Pulmonary artery endothelial cell (primary cell): Measurements from ENCODE around the gene VSTM1. TPM values are rescaled to one million over a fixed set of nuclear protein-coding genes. Genes with fewer than 3 reads are reported as not detected.

Source experiments
- DNase-seq: peaks from one replicate; pipeline ENCODE4 v3.0.0-alpha.2; 2011; ENCODE audit warnings: low read depth, low spot score
- total RNA-seq: library from RNA; depleted of rRNA; stranded (reverse); fragments of >200 nt; gene quantifications from 2 replicates; pipeline ENCODE4 v1.2.3, GENCODE V29; 2014

Gene VSTM1
- total RNA-seq, 1 donor from 2014 or later, result not detected

- no peak for DNase-seq
These were observed 49.8 kb downstream of the VSTM1 start for GRCh38 chr19:54013866-54014265.

- no peak for DNase-seq
These were observed 52.0 kb downstream of the VSTM1 start for GRCh38 chr19:54011507-54012211.

GRCh38 chr19:54010474-54010873 is 53.2 kb downstream of the VSTM1 start:
- no peak for DNase-seq

GRCh38 chr19:54009440-54009839 is 54.3 kb downstream of the VSTM1 start:
- no peak for DNase-seq

- DNase-seq, result no peak
These were observed 61.0 kb downstream of the VSTM1 start for GRCh38 chr19:54002495-54003315.

- DNase-seq, result no peak
These were observed 62.2 kb downstream of the VSTM1 start for GRCh38 chr19:54001496-54001895.

- DNase-seq, result no peak
These were observed 64.0 kb downstream of the VSTM1 start for GRCh38 chr19:53999694-54000093.

GRCh38 chr19:53998223-53998622 is 65.5 kb downstream of the VSTM1 start:
- no peak for DNase-seq

- DNase-seq, result no peak
These were observed 68.9 kb downstream of the VSTM1 start for GRCh38 chr19:53994811-53995210.

GRCh38 chr19:53993448-53993847 is 70.2 kb downstream of the VSTM1 start:
- no peak for DNase-seq

- DNase-seq, result no peak
These were observed 70.9 kb downstream of the VSTM1 start for GRCh38 chr19:53992815-53993214.

- DNase-seq, result no peak
These were observed 71.5 kb downstream of the VSTM1 start for GRCh38 chr19:53992211-53992610.

GRCh38 chr19:53991224-53992113 is 72.2 kb downstream of the VSTM1 start, which contains the start of gene CACNG6:
Gene CACNG6 (plus strand): TSS chr19:53991637. CDS start chr19:53992878, 1,241 bp downstream.
- no peak for DNase-seq

Other genes with a start within 250 kb of the VSTM1 start
- gene NLRP12, start 239.6 kb downstream of the VSTM1 start, total RNA-seq, result 0.04 and 0.13 TPM in 2 replicates
- gene MYADM, start 196.0 kb downstream of the VSTM1 start, total RNA-seq, result 9.8 and 11.0 TPM in 2 replicates
- gene PRKCG, start 181.7 kb downstream of the VSTM1 start, total RNA-seq, result 0.14 TPM in 1 of 2 replicates, not detected in the other
- gene CACNG7, start 154.6 kb downstream of the VSTM1 start, total RNA-seq, result 0.04 and 0.13 TPM in 2 replicates
- gene CACNG8, start 101.0 kb downstream of the VSTM1 start, total RNA-seq, result 0.42 and 1.4 TPM in 2 replicates
- 1.8 and 3.1 TPM in 2 replicates for gene CACNG6, start 72.3 kb downstream of the VSTM1 start, total RNA-seq
- gene TARM1, start 17.5 kb upstream of the VSTM1 start, total RNA-seq, result not detected in 2 replicates
- gene OSCAR, start 36.9 kb upstream of the VSTM1 start, total RNA-seq, result 0.07 TPM in 1 of 2 replicates, not detected in the other
- 20.7 and 22.5 TPM in 2 replicates for gene NDUFA3, start 39.0 kb upstream of the VSTM1 start, total RNA-seq
- gene TFPT, start 51.8 kb upstream of the VSTM1 start, total RNA-seq, result 15.0 and 22.8 TPM in 2 replicates
- gene PRPF31, start 51.9 kb upstream of the VSTM1 start, total RNA-seq, result 81.6 and 99.8 TPM in 2 replicates
- gene CNOT3, start 73.9 kb upstream of the VSTM1 start, total RNA-seq, result 8.8 and 14.5 TPM in 2 replicates
- gene LENG1, start 95.8 kb upstream of the VSTM1 start, total RNA-seq, result 5.3 and 7.6 TPM in 2 replicates
- gene TMC4, start 109.3 kb upstream of the VSTM1 start, total RNA-seq, result 0.11 and 0.86 TPM in 2 replicates
- gene MBOAT7, start 125.7 kb upstream of the VSTM1 start, total RNA-seq, result 35.5 and 63.1 TPM in 2 replicates
- 58.7 and 65.7 TPM in 2 replicates for gene TSEN34, start 127.4 kb upstream of the VSTM1 start, total RNA-seq
- gene RPS9, start 137.0 kb upstream of the VSTM1 start, total RNA-seq, result 1,456 and 2,816 TPM in 2 replicates
- not detected in 2 replicates for gene LILRB3, start 159.1 kb upstream of the VSTM1 start, total RNA-seq
- not detected in 2 replicates for gene LILRA6, start 178.9 kb upstream of the VSTM1 start, total RNA-seq
- gene LILRB5, start 193.4 kb upstream of the VSTM1 start, total RNA-seq, result not detected in 2 replicates
- not detected in 2 replicates for gene LILRB2, start 217.2 kb upstream of the VSTM1 start, total RNA-seq
- not detected in 2 replicates for gene LILRA5, start 249.3 kb upstream of the VSTM1 start, total RNA-seq